ENCODE data around the gene ERCC4.

DNA sequence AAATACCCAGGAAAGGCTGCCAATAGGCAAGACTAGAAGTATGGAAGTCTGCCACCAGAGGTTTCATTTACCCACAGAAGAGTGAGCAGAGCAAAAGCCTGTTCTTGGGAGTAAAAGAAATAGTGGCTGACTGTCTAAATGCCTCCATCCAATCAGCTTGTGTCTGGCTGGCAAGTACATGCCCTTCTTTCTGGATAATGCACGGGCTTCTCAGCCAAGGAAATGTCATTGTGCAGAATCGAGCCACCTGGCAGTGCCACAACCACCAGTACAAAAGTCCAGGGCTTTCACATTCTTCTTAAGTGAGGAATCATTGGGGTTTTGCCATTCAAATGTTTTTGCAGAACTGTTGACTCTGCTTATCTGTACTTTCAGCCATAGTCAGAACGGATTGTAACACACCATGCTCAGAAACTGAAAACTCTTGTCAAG lies 10.1 kb upstream of the ERCC4 start:
- TF ChIP-seq, protein P1, sequence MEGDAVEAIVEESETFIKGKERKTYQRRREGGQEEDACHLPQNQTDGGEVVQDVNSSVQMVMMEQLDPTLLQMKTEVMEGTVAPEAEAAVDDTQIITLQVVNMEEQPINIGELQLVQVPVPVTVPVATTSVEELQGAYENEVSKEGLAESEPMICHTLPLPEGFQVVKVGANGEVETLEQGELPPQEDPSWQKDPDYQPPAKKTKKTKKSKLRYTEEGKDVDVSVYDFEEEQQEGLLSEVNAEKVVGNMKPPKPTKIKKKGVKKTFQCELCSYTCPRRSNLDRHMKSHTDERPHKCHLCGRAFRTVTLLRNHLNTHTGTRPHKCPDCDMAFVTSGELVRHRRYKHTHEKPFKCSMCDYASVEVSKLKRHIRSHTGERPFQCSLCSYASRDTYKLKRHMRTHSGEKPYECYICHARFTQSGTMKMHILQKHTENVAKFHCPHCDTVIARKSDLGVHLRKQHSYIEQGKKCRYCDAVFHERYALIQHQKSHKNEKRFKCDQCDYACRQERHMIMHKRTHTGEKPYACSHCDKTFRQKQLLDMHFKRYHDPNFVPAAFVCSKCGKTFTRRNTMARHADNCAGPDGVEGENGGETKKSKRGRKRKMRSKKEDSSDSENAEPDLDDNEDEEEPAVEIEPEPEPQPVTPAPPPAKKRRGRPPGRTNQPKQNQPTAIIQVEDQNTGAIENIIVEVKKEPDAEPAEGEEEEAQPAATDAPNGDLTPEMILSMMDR (IDR thresholded peaks at IDR 0.05): no peak
- no peak for TF ChIP-seq POLR2A (IDR thresholded peaks at IDR 0.05)
